HG03520 (cell line): ENCODE measurements around the gene TUBGCP3.
"Not testable (repeated sequence)": the region's sequence is repeated elsewhere in the genome, so short reads cannot be mapped to it uniquely, and the experiment has no call there.

Experiments used
- ATAC-seq: cut with Tn5 transposase; IDR thresholded peaks from one replicate; pipeline ENCODE4 v1.9.1; 2021; ENCODE audit warnings: mild to moderate bottlenecking, moderate library complexity; ENCODE audit not compliant: unreplicated experiment

The TUBGCP3 gene

GRCh38 chr13:112486386-112487126 lies 101.4 kb downstream of the TUBGCP3 start:
- no peak for ATAC-seq

GRCh38 chr13:112485814-112486213 lies 102.1 kb downstream of the TUBGCP3 start:
- ATAC-seq, result not testable (repeated sequence)

DNA sequence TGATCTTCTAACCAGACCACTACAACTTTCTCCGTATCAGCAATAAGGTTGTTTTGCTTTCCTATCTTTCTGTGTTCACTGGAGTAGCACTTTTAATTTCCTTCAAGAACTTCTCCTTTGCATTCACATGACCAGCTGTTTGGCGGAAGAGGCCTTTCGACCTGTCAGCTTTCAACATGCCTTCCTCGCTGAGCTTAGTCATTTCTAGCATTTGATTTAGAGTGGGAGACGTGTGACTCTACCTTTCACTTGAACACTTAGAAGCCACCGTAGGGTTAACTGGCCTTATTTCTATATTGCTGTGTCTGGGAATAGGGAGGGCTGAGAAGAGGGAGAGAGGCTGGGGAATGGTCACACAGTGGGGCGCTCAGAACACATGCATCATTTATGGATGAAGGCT lies 104.7 kb downstream of the TUBGCP3 start:
- ATAC-seq, result no peak

- ATAC-seq, result no peak
Observed at GRCh38 chr13:112481458-112481857, 106.5 kb downstream of the TUBGCP3 start.

DNA sequence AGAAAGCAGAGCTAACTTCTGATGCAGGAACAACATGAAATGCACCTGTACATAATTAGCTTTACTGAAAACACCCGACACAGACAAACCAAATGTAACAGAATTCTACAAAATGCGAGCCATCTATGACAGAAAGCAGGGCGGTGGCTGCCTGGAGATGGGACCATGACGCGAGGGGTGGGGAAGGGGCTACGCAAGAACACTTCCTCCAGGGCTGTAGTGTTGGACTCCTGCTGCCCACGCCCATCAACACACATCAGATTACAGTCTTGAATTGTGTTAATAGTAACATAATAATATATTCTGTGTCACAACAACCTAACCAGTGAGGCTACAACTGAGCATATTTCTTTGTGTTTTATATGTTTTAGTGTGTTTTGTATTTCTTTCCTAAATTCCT lies 108.6 kb downstream of the TUBGCP3 start:
- ATAC-seq, result no peak

- ATAC-seq, result no peak
Observed at GRCh38 chr13:112477070-112477619, 110.8 kb downstream of the TUBGCP3 start.

- ATAC-seq, result no peak
Observed at GRCh38 chr13:112475889-112476288, 112.1 kb downstream of the TUBGCP3 start.

- no peak for ATAC-seq
Observed at GRCh38 chr13:112474869-112475268, 113.1 kb downstream of the TUBGCP3 start.

DNA sequence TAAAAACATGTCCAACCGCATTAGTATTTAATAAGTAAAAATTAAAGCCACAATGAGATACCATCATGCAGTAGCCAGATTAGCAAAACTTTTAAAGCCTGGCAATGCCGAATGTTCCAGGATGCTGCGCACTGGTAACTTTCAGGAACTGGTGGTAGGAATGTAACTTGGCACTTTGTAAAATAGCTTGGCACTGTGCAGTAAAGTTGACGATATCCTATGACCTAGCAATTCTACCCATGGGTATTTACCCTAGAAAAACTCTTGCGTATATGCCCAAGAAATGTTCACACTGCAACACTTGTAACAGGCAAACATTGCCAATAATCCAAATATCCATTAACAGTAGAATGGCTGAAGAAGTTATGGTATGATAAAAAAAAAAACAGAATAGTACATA lies 114.1 kb downstream of the TUBGCP3 start:
- no peak for ATAC-seq

DNA sequence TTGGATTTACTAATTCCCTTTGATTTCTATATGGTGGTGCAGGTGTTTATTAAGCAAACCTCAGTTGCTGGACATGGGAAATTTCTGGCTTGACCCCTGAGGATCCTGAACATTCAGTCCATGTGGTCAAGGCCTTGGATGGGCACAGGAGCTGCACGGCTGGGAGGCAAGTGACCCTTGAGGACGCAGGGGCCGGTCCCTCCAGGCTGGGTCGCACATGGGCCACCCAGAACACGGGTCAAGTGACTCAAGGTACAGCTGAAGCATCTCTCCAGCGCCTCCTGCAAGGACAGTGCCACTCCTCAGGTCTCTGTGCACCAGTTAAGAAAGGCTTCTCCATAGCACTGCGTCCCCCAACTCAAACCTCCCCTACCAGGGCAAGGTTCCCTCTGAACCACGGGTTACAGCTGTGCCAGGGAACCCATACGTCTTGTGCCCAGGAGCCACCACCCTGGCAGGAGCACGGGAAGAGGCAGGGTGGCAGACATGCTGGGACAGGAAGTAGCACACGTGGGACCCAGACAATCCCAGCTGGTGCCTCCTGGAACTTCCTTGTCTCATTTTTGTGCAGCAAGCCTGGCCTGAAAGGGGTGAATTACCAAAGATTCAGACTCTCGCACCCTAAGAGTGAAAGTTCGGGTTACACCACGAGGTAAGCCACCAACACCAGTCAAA lies 118.7 kb downstream of the TUBGCP3 start:
- ATAC-seq, result no peak

- no peak for ATAC-seq
Observed at GRCh38 chr13:112468069-112468468, 119.9 kb downstream of the TUBGCP3 start.

DNA sequence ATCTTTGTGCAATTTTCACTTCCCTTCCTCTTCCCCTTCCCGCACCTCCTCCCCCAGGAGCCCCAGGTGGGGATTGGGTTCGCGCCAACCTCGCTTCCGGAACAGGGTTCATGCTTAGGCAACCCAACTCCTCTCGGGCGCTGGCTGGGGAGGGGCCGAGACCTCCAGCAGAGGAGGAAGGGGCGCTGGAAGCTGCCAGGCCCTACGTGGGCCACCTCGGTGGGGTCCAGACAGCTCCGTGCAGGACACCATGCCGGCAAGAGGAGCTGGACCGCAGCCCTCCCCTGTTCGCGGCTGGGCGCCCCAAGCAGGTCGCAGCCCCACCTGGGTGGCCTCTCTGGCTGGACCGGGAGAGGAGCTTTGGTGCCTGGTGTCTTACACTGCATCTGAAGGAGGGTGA lies 120.7 kb downstream of the TUBGCP3 start:
- ATAC-seq, result no peak

GRCh38 chr13:112466132-112467058 lies 121.6 kb downstream of the TUBGCP3 start:
- ATAC-seq, result no peak

DNA sequence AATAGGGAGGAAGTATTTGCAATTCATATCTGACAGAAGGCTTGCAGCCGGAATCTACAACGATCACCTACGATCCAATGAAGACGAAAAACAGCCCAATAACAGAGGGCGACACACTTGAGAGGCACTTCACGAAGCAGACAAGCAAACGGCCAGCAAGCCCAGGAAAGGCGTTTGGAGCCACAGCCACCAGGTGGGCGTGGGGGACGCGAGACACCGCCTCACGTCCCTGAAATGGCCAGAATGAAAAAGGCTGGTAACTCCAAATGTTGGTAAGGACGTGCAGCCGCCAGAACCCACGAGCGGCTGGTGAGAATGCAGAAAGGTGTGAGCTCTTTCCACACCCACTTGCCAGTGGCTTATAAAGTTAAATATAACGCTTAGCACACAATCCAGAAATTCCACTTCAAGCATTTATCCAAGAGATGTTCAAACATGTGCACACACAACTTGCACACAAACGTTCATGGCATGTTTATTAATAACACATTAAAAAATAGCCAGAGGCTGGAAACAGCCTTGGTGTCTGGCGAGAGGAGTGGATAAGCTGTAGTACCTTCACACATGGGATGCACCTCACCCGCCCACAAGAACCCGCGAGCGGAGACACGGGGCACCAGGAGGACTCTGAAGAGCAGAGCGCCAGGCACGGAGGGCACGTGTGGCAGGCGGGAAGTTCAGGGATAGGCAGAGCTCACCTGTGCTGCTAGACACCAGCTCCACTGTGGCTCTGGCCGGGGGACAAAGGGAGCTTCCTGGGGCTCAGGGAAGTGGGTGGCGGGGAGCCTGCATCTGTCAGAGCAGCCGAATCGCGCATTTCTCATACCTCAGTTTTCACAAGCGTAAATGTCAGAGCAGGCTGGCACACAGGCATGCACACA lies 122.5 kb downstream of the TUBGCP3 start:
- ATAC-seq, result no peak

GRCh38 chr13:112464720-112465119 lies 123.2 kb downstream of the TUBGCP3 start:
- ATAC-seq, result no peak

- ATAC-seq, result no peak
Observed at GRCh38 chr13:112462408-112462807, 125.5 kb downstream of the TUBGCP3 start.

GRCh38 chr13:112457485-112457884 lies 130.5 kb downstream of the TUBGCP3 start:
- ATAC-seq, result no peak

GRCh38 chr13:112457081-112457480 lies 130.9 kb downstream of the TUBGCP3 start:
- no peak for ATAC-seq

DNA sequence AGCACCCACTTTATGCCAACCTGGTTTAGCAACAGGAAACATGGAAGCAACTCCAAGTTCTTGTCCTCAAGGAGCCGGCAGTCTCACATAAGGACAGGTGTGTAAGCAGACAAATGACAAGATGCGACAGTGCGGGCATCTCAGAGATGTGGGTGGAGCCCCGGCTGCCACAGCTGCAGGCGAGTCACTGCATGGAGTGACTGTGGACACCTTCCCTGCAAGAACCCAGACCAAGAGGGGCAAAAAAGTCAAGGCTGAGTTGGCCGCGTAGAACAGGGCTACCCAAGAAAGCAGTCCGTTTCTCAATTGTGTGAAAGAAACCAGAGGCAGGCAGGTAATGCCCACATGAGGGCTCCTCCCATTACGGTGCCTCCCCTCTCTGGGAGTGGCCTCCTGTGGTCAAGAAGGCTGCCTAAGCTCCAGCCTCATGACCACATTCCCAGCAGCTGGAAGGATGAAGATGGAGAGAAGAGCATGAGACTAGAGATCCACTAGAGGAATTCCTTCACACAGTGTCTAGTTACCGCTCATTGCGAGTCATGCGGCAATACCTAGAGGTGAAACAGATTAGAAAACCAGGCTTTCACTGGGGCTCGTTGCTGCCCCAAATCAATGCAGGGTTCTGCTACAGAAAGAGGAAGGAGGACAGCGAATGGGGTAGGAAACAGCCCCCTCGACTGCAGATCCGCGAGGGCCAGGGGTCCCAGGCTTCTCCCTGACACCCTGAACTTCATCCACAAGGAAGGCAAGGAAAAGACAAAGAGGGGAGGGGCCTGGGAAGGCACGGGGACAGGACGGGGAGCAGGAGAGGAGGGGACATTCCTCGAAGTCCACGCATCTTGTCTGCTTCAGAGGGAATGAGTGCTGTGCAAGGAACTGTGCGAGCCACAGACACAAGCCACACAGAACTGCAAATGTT lies 131.6 kb downstream of the TUBGCP3 start:
- no peak for ATAC-seq
